Ascending aorta (tissue), 2 donors: Measurements from ENCODE around the gene ARL2BP. TPM values are rescaled to one million over a fixed set of nuclear protein-coding genes. Genes with fewer than 3 reads are reported as not detected.
A peak's percentile ranks its signal among the peaks of the same experiment; 100 is the strongest.

Source experiments
- DNase-seq, 2 donors: peaks; one replicate each; pipeline ENCODE4 v3.0.0-alpha.2; 2019; ENCODE audit warnings: low spot score in 2 of 2
- H3K27ac ChIP-seq, 2 donors: fragments of 200-600 bp; sonication (generic); one replicate each; pipeline ENCODE4 v1.5.1; 2016 to 2017; ENCODE audit warnings: mild to moderate bottlenecking in 1 of 2
- H3K27me3 ChIP-seq: fragments of 200-600 bp; sonication (generic); one replicate; pipeline ENCODE4 v1.5.1; 2017
- H3K36me3 ChIP-seq, 2 donors: fragments of 200-600 bp; sonication (generic); one replicate each; pipeline ENCODE4 v1.5.1; 2016
- H3K4me1 ChIP-seq, 2 donors: fragments of 200-600 bp; sonication (generic); one replicate each; pipeline ENCODE4 v1.5.1; 2016 to 2017; ENCODE audit warnings: mild to moderate bottlenecking in 1 of 2
- H3K4me3 ChIP-seq, 2 donors: fragments of 200-600 bp; sonication (generic); one replicate each; pipeline ENCODE4 v1.5.1; 2016 to 2017; ENCODE audit warnings: mild to moderate bottlenecking in 1 of 2
- H3K9me3 ChIP-seq, 2 donors: fragments of 200-600 bp; sonication (generic); one replicate each; pipeline ENCODE4 v1.5.1; 2016
- CTCF ChIP-seq, 3 experiments: fragments of 200-600 bp in 2 of 3; fragments of 450-650 bp in 1 of 3; sonication (generic) in 2 of 3; IDR thresholded peaks; one replicate each; pipeline ENCODE4 v1.5.1; 2016 to 2019; ENCODE audit warnings: antibody characterized with exemption in 3 of 3, mild to moderate bottlenecking in 1 of 3, moderate library complexity in 1 of 3
- intact Hi-C: fragments of 100-400 bp; cut with DNase I; formaldehyde crosslinking; loops from one replicate; pipeline ENCODE4 v1.15.1; 2023
- total RNA-seq: library from RNA; depleted of rRNA; stranded (reverse); fragments of >200 nt; gene quantifications from one replicate; pipeline ENCODE4 v1.1.0, GENCODE V29; 2016

The ARL2BP gene
- total RNA-seq, 1 donor from 2014 or later = 44.1 TPM

GRCh38 chr16:57282510-57283213 is 37.6 kb downstream of the ARL2BP start:
- Histone ChIP-seq H3K27ac (no peak overlapping the region), H3K4me1 (peaks cover 3 to 5% of the 10 kb centered on the region in 2 donors), H3K27me3 (no peaks in the 10 kb centered on the region), H3K36me3 (no peaks in the 10 kb centered on the region), H3K4me3 (no peak overlapping the region), H3K9me3 (no peaks in the 10 kb centered on the region)
- intact Hi-C loops = no loop called here
- no peak for DNase-seq
- TF ChIP-seq CTCF (IDR thresholded peaks at IDR 0.05) = no peak

GRCh38 chr16:57283214-57283958 is 38.3 kb downstream of the ARL2BP start:
- no peak for TF ChIP-seq CTCF (IDR thresholded peaks at IDR 0.05)
- no peaks in the 10 kb centered on the region for H3K36me3 ChIP-seq
- H3K4me1 ChIP-seq = peaks cover 3 to 5% of the 10 kb centered on the region in 2 donors
- H3K27me3 ChIP-seq = no peaks in the 10 kb centered on the region
- no peak for DNase-seq
- intact Hi-C loops = no loop called here
- no peak overlapping the region for H3K27ac ChIP-seq
- peak overlapping the region; percentile 49 to 77 for H3K4me3 ChIP-seq
- no peaks in the 10 kb centered on the region for H3K9me3 ChIP-seq

GRCh38 chr16:57283959-57284208 is 38.8 kb downstream of the ARL2BP start:
- H3K4me1 ChIP-seq = peaks cover 3 to 5% of the 10 kb centered on the region in 2 donors
- intact Hi-C loops = no loop called here

GRCh38 chr16:57284209-57284951 is 39.3 kb downstream of the ARL2BP start, which contains the start of gene PLLP:
Gene PLLP (minus strand): TSS chr16:57284672. CDS start chr16:57284540, 132 bp downstream.
- Histone ChIP-seq H3K27ac (no peak within 1 kb of the TSS), H3K9me3 (no peaks in the 10 kb centered on the region), H3K36me3 (no peaks in the 10 kb centered on the region), H3K4me3 (peak within 1 kb of the TSS; percentile 49 to 77), H3K4me1 (peaks cover 3 to 5% of the 10 kb centered on the region in 2 donors), H3K27me3 (no peaks in the 10 kb centered on the region)
- intact Hi-C loops = no loop called here
- no peak for TF ChIP-seq CTCF (IDR thresholded peaks at IDR 0.05)
- DNase-seq = no peak

More at GRCh38 chr16:57283959-57284208, 38.8 kb downstream of the ARL2BP start:
- Histone ChIP-seq H3K27ac (no peak overlapping the region), H3K36me3 (no peaks in the 10 kb centered on the region), H3K27me3 (no peaks in the 10 kb centered on the region), H3K9me3 (no peaks in the 10 kb centered on the region), H3K4me3 (peak overlapping the region; percentile 49 to 77)
- no peak for DNase-seq
- TF ChIP-seq CTCF (IDR thresholded peaks at IDR 0.05) = no peak

- intact Hi-C loops = no loop called here
- TF ChIP-seq CTCF (IDR thresholded peaks at IDR 0.05) = no peak
- H3K4me1 ChIP-seq = peaks cover 3 to 5% of the 10 kb centered on the region in 2 donors
- DNase-seq = no peak
- H3K36me3 ChIP-seq = no peaks in the 10 kb centered on the region
- no peak overlapping the region for H3K27ac ChIP-seq
- no peaks in the 10 kb centered on the region for H3K9me3 ChIP-seq
- H3K27me3 ChIP-seq = no peaks in the 10 kb centered on the region
- peak overlapping the region; percentile 49 to 77 for H3K4me3 ChIP-seq
These were observed 39.9 kb downstream of the ARL2BP start for GRCh38 chr16:57284952-57285363.
